ENCODE data around the gene RNF130.
A peak's percentile ranks its signal among the peaks of the same experiment; 100 is the strongest.

The RNF130 gene

DNA sequence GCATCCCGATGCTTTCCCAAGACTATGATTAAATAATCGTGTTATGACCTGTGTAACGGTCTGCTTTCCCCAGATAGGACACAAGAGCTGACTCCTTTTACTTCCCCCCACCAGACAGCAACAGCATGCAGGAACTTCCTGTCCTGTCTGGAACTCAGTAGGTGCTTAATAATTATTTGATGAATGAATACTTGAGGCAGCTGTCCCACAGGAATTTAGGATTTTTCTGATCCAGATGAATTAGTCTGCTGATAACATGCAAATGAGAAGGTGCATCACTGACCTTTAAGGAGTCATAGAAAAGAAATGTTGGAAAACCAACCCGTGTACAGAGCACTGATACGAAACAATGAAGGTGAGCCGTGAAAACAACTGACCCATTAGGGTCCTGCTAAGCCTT lies 12.2 kb downstream of the RNF130 start:
- H3K27ac ChIP-seq, result no peak overlapping the region
- TF ChIP-seq, protein P1, sequence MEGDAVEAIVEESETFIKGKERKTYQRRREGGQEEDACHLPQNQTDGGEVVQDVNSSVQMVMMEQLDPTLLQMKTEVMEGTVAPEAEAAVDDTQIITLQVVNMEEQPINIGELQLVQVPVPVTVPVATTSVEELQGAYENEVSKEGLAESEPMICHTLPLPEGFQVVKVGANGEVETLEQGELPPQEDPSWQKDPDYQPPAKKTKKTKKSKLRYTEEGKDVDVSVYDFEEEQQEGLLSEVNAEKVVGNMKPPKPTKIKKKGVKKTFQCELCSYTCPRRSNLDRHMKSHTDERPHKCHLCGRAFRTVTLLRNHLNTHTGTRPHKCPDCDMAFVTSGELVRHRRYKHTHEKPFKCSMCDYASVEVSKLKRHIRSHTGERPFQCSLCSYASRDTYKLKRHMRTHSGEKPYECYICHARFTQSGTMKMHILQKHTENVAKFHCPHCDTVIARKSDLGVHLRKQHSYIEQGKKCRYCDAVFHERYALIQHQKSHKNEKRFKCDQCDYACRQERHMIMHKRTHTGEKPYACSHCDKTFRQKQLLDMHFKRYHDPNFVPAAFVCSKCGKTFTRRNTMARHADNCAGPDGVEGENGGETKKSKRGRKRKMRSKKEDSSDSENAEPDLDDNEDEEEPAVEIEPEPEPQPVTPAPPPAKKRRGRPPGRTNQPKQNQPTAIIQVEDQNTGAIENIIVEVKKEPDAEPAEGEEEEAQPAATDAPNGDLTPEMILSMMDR (conservative IDR thresholded peaks at IDR 0.05), result no peak

DNA sequence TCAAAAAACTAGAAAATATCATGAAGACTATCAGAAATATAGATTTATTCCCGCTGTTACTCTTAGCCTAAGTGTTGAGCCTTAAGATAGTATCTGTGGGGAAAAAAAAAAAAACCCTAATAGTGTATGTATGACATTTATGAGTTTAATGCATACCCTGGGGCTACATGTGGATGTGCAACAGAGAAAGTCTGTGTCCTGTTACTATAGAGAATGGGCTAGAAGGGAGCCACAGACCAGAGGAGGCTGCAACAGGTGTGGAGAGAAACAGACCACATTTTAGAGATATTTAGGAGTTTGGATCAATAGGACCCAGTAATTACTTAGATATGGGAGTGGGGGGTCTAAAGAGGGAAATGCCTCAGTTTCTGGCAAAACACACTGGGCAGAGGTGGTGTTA lies 15.4 kb downstream of the RNF130 start:
- H3K27ac ChIP-seq, result no peak overlapping the region
- TF ChIP-seq, protein P1 (conservative IDR thresholded peaks at IDR 0.05), result no peak

DNA sequence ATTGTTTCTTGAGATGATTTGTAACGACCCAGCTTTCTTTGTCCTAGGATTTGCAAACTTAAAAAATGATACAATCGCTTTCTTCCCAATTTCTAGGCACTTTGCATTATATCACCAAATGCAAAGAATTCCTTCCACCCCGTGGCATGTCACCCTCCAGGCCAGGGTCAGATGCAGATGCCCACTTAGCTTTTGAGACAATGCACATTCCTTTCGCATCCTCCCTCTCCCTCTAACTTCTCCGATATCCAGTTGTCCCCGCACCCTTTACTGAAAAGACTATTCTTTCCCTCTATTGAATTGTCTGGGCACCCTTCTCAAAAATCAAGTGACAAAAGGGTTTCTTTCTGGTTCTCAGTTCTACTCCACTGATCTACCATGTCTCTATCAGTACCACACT lies 17.3 kb downstream of the RNF130 start:
- no peak overlapping the region for H3K27ac ChIP-seq
- TF ChIP-seq, protein P1 (conservative IDR thresholded peaks at IDR 0.05), result no peak

DNA sequence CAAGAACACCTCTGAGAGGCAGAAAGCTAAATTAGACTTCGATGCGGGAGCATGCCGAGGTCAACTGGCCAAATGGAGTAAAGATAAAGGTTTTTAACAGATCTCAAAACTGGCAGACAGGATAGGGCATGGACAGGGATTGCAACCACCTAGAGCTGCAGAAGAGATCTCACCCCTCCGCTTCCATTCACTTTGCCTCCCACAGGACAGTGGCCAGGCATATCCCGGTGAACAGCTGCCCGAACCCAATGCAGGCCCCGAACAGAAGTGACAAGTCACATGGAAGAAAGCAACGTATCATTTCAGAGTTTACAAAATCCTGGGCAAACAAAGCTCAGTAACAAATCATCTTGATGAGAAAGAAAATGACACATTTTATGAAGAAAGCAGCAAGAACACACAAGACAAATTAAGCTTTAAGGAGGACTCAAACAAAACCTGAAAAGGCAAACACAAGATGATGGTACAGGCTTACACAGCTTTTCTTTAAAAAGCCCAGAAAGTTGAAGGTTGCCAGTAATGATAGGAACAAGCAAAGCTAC lies 18.4 kb downstream of the RNF130 start:
- TF ChIP-seq, protein P1 (conservative IDR thresholded peaks at IDR 0.05), result no peak

DNA sequence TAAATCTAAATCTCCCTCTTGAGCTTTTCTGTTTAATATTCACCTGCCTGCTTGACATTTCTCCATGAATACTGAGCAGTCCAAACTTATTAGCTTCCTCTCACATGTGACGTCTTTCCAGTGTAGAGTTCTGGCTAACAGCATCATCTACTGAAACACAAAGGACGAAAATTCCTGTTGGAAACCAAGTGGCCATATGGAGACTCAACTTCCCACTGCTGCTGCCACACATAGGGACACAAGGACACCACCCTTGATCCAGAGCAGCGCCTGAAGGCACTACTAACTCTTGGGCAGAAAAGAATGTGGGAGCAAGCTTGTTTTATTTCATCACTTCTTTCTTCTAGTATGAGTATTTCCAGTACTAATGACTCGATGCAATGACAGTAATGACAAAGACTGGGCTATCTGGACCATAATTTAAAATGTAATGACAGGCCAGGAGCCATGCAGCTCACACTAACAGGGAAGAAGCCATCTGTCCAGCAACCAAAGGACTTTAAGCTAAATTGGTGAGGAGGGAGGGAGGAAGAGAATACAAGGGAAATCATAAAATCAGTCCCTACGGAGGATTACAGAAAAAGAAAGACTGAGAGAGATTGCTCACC lies 19.2 kb downstream of the RNF130 start:
- TF ChIP-seq, protein P1 (conservative IDR thresholded peaks at IDR 0.05), result no peak
- no peak overlapping the region for H3K27ac ChIP-seq

More for the DNA sequence above, 18.4 kb downstream of the RNF130 start:
- no peak overlapping the region for H3K27ac ChIP-seq

DNA sequence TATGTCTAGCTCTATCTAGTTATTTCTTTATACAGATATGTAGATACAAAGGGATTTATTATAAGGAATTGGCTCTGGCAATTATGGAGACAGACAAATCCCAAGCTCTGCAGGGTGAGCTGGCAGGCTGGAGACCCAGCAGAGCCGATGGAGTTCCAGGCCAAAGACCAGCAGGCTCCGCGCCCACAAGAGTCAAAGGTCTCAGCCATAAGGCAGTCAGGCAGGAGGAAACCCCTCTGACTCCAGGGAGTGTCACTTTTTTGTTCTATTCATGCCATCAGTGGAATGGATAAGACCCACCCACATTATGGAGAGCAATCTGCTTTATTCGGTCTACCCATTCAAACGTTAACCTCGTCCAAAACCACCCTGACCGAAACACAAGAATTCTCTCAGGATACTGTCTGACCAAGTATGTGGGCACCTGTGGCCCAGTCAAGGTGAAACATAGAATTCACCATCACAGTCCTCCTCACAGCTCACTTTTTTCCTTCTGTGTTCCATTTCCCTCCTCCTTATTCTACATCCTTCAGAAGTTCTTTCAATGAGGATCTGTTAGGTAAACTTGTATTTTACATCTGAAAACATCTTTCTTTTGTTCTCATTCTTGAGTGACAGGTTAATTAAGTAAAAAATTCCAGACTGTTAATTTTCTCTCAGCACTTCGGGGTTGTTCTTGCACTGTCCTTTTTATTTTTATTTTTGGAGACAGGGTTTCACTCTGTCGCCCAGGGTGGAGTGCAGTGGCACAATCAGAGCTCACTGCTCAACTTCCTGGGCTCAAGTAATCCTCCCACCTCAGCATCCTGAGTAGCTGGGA lies 21.2 kb downstream of the RNF130 start:
- no peak overlapping the region for H3K27ac ChIP-seq
- TF ChIP-seq, protein P1 (conservative IDR thresholded peaks at IDR 0.05), result no peak

DNA sequence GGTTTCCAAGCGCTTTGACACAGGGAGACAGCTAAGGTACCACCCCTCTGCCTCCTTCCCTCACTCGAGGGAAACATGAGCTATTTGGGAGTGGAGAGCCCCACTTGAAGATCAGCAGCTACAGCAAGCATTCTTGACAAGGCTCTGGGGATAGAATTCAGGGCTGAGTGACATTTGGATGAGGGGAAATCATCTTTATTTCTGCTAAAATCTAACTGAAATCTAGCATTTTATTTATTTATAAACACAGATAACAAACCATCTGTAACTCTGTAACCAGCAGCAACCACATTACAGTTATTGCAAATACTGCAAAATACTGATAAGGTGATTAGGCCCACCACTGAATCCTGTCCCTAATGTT lies 22.4 kb downstream of the RNF130 start:
- H3K27ac ChIP-seq, result peak overlapping the region; percentile 50; the same call in 1 of the 2 replicates
- TF ChIP-seq, protein P1 (conservative IDR thresholded peaks at IDR 0.05), result no peak
